Spinal cord (tissue), 10 donors: ENCODE data around the gene SPATS2L. TPM values are rescaled to one million over a fixed set of nuclear protein-coding genes. Genes with fewer than 3 reads are reported as not detected.

ENCODE experiments used
- DNase-seq, 6 donors: peaks; one replicate each; pipeline versions ENCODE4 v3.0.0 to v3.0.0-alpha.2; 2013 to 2015; ENCODE audit warnings: low spot score in 6 of 6, low read depth in 4 of 6
- H3K27ac ChIP-seq: one replicate; pipeline ENCODE4 v1.5.1; 2013; ENCODE audit warnings: low read depth, low read length, control low read depth
- H3K27me3 ChIP-seq: one replicate; pipeline ENCODE4 v1.6.1; 2013; ENCODE audit warnings: low read length; ENCODE audit not compliant: control insufficient read depth, insufficient read depth
- H3K36me3 ChIP-seq: one replicate; pipeline ENCODE4 v1.6.1; 2013; ENCODE audit warnings: low read length; ENCODE audit not compliant: control insufficient read depth, insufficient read depth
- H3K4me1 ChIP-seq: one replicate; pipeline ENCODE4 v1.6.1; 2013; ENCODE audit warnings: low read length; ENCODE audit not compliant: control insufficient read depth, insufficient read depth
- H3K4me3 ChIP-seq: one replicate; pipeline ENCODE4 v1.5.1; 2013; ENCODE audit warnings: low read depth, low read length, control low read depth
- H3K9me3 ChIP-seq: one replicate; pipeline ENCODE4 v1.6.1; 2013; ENCODE audit warnings: low read length; ENCODE audit not compliant: control insufficient read depth, insufficient read depth
- WGBS: methylation state at CpG from one replicate; pipeline ENCODE4 v1.1.5; 2013; ENCODE audit warnings: missing lambda C conversion rate; ENCODE audit not compliant: insufficient coverage; 5-methylcytosine and 5-hydroxymethylcytosine counted together
- polyA plus RNA-seq, 2 donors: library from polyadenylated mRNA; unstranded; fragments of 120-200 nt; gene quantifications; one replicate each; pipeline ENCODE4 v1.2.1, GENCODE V29; 2013; ENCODE audit not compliant: insufficient read length in 2 of 2
- small RNA-seq: library from RNA; depleted of rRNA; stranded (forward); fragments of <200 nt; gene quantifications from one replicate; pipeline ENCODE3, GENCODE V24; 2014; ENCODE audit warnings: low replicate concordance
- total RNA-seq, 2 donors: library from RNA; depleted of rRNA in 1 of 2; stranded (reverse); fragments of 120-200 nt in 1 of 2; fragments of >200 nt in 1 of 2; gene quantifications; one replicate each; pipeline versions ENCODE4 v1.2.3 to v1.2.4, GENCODE V29; 2013 to 2014
- donor health status: healthy.

SPATS2L gene
- total and polyA plus RNA-seq, 4 donors: 75.3 to 144 (median 108) TPM

DNA sequence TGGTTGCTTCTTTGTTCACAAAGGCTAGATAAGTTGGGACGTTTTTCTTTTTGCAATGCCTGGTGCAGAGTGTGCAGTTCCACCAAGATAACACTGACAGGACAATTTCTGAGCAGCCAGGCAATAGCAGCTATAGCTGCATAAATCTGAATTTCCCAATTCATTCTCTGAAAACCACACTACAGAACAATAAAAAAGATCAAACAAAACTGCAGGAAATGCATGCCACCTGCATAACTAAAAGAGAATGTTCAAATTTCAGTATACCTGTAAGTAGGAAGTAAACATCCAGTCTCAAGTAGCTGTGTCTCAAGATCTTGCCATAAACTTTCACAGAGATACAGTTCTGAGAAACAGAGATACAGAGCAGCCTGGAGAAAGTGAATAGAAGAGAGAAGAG, 208.7 kb downstream of the SPATS2L start:
- Histone ChIP-seq H3K27me3 (no peaks in the 10 kb centered on the region), H3K4me1 (no peaks in the 10 kb centered on the region), H3K4me3 (no peak overlapping the region), H3K36me3 (no peaks in the 10 kb centered on the region), H3K27ac (no peak overlapping the region), H3K9me3 (no peaks in the 10 kb centered on the region)
- 33% methylated on average over 1 of the region's 1 CpG for WGBS
- DNase-seq: no peak

DNA sequence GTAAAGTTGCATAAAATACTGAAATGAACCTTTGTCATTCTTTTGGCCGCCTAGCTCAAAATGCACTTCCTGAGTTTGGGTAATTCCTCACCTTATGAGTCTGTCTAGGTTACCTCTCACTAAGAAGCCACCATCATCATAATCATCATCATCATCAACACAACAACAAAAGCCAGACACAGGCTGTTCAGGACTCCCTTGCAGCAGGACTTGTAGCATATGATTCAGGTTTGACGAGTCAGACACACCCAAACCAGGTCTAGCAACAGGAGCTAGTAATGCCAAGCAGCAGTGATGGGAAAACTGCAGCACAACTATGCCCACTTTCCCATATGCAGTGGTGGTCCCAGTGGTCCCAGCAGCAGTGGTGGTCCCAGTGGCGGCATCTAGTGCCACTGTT, 216.7 kb downstream of the SPATS2L start:
- 91% methylated on average over 3 of the region's 3 CpGs for WGBS
- H3K4me1 ChIP-seq: peaks cover 6% of the 10 kb centered on the region
- H3K4me3 ChIP-seq: no peak overlapping the region
- H3K9me3 ChIP-seq: no peaks in the 10 kb centered on the region
- no peaks in the 10 kb centered on the region for H3K36me3 ChIP-seq
- H3K27ac ChIP-seq: no peak overlapping the region
- no peak for DNase-seq
- peaks cover 13% of the 10 kb centered on the region for H3K27me3 ChIP-seq

DNA sequence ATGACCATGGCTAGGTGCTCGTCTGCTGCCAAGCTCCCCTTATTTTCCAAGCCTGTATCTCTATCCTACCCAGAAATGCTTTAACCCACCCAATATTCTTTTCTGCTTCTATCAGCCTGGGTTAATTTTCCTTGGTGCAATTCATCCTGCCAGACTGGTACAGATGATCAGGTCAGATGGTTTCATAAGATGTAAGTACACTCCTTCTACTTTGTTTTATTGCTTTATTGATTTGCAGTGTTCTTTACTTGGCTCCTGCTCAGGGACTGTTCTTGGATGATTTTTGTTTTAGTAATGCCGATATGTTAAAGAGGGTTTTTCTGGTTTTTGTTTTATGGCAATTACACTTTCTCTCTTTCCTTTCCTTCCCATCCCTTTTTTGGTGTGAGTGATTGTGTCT, 217.1 kb downstream of the SPATS2L start:
- Histone ChIP-seq H3K4me1 (peaks cover 6% of the 10 kb centered on the region), H3K27me3 (peaks cover 13% of the 10 kb centered on the region), H3K4me3 (no peak overlapping the region), H3K9me3 (no peaks in the 10 kb centered on the region), H3K27ac (no peak overlapping the region), H3K36me3 (no peaks in the 10 kb centered on the region)
- DNase-seq: peak in 1 of 6 donors; percentile 4
- 50% methylated on average over 1 of the region's 2 CpGs for WGBS

DNA sequence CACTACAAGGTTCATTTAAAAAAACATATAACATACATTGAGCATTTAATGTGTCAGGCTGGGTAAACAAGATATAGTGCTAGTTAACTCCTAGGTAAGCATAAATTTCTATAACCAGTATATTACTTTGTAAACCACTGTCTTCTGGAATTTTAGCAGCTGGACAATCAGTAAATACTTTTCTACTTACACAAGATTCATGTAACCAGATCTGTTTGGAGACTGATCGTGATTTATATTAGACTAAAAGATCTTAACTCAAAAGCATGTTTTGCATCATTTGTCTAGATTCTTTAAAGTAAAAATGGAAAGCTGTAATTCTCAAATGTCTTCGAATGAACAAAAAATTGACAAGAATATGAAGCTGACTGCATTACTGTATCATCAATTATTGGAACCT, 218.6 kb downstream of the SPATS2L start:
- Histone ChIP-seq H3K9me3 (no peaks in the 10 kb centered on the region), H3K36me3 (no peaks in the 10 kb centered on the region), H3K4me3 (peak overlapping the region; percentile 82), H3K4me1 (peaks cover 6% of the 10 kb centered on the region), H3K27me3 (peaks cover 13% of the 10 kb centered on the region), H3K27ac (no peak overlapping the region)
- no CpG with 5 or more reads among the region's 2 CpGs for WGBS
- DNase-seq: peak in 1 of 6 donors; percentile 6

DNA sequence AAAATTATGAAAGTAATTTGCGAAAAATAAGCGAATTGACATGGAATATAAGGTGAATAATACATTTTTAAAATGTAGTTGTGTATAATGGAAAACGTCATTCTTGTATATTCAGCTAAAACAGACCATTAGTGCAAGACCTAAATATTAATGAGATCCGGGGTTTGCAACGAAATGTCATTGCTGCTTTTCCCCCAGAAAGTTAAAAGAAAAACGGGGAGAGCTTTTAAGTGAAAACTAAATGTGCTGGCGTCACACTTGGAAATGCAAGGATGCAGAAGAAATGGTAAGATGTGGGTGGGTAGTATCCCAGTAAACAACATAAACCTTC, 219.0 kb downstream of the SPATS2L start:
- WGBS: no CpG with 5 or more reads among the region's 7 CpGs
- H3K27me3 ChIP-seq: peaks cover 13% of the 10 kb centered on the region
- H3K36me3 ChIP-seq: no peaks in the 10 kb centered on the region
- peak overlapping the region; percentile 82 for H3K4me3 ChIP-seq
- peak overlapping the region; percentile 63 for H3K27ac ChIP-seq
- H3K4me1 ChIP-seq: peaks cover 6% of the 10 kb centered on the region
- DNase-seq: no peak
- no peaks in the 10 kb centered on the region for H3K9me3 ChIP-seq

DNA sequence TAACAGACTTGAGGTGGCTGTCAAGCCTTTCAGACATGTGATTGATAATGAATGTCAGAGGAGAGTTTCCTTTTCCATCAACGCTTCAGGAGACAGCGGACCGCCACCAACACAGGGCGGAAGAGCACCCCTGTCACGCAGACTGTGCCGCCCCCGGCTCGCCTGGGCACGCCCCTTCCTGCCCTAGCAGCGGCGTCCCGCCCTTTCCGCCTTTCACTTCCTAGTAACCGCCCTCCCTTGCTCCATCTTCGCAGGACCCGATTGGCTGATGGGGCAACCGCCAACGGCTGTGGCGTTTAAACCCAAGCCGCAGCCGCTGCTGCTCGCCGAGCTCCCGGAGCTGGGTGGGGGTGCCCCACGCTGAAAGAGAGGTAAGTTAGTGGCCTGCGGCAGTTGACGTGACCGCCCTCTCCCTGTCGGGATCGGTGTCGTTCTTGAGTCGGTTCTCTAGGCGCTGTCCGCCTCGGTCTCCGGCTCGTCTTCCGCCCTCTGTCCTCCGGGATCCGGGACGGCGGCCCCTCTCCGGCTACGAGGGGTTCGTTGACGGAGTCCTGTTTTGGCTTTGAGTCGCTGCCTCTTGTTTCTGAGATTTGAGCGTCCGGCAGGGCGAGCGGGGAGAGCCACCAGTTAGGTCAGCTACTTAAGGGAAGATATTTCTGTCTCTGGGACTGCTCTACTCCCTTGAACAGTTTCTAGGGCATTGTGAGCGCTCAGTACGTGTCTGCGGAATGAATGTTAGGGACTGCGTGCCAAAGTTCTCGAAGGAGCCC, 219.6 kb downstream of the SPATS2L start, which contains the start of gene SGO2:
TSS of gene SGO2 (plus strand) at position 326 of the 770 bp plus-strand sequence. CDS start 6,769 bp downstream, outside the sequence.
- Histone ChIP-seq H3K27me3 (peaks cover 13% of the 10 kb centered on the region), H3K9me3 (no peaks in the 10 kb centered on the region), H3K27ac (peak within 1 kb of the TSS; percentile 63), H3K4me3 (peak within 1 kb of the TSS; percentile 82), H3K36me3 (no peaks in the 10 kb centered on the region), H3K4me1 (peaks cover 6% of the 10 kb centered on the region)
- peak; percentile 76 to 98 (median 88) for DNase-seq
- under 1% methylated on average over 56 of the region's 56 CpGs for WGBS

DNA sequence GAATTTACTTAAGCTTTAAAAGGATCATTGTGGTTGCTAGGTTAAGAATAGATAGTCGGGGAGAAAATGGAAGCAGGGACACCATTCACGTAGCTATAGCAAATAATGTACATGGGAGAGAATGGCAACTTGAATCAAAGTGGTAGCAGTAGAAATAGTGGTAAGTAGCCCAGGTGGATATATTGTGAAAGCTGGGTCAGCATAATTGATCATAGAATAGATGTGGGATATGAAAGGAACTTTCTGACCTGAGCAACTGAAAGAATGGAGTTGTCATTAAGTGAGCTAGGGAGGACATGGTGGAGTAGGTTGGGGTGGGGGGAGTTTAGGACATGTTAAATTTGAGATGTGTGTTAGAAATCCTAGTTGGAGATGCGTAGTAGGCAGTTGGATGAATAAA, 221.7 kb downstream of the SPATS2L start:
- no peak for DNase-seq
- H3K4me1 ChIP-seq: peaks cover 6% of the 10 kb centered on the region
- H3K27ac ChIP-seq: no peak overlapping the region
- H3K9me3 ChIP-seq: no peaks in the 10 kb centered on the region
- no peak overlapping the region for H3K4me3 ChIP-seq
- H3K27me3 ChIP-seq: no peaks in the 10 kb centered on the region
- 96% methylated on average over 2 of the region's 3 CpGs for WGBS
- H3K36me3 ChIP-seq: no peaks in the 10 kb centered on the region

Small RNAs within 50 kb of the gene (small RNA-seq; reads per million reads assigned to genes)
- gene RNY4P34: 0.43 reads per million, percentile 49 among the genes with 10 or more reads in this experiment

Other genes starting within 250 kb of the SPATS2L start
- 10 to 100 TPM; 12.9 to 15.2 TPM for gene KCTD18, start 203.4 kb downstream of the SPATS2L start, total RNA-seq
- gene KCTD18, start 203.4 kb downstream of the SPATS2L start, polyA plus RNA-seq: 10 to 100 TPM; 11.8 to 12.3 TPM
- 10 to 100 TPM in 1 of 2 donors, 1 to 10 TPM in 1; 6.9 to 10.8 TPM for gene SGO2, start 219.5 kb downstream of the SPATS2L start, total RNA-seq
- gene SGO2, start 219.5 kb downstream of the SPATS2L start, polyA plus RNA-seq: 1 to 10 TPM; 6.8 to 9.0 TPM